Measurements from ENCODE around the gene PRKCQ. TPM values are rescaled to one million over a fixed set of nuclear protein-coding genes. Genes with fewer than 3 reads are reported as not detected.
"Not testable (repeated sequence)": the region's sequence is repeated elsewhere in the genome, so short reads cannot be mapped to it uniquely, and the experiment has no call there.

Gene PRKCQ
- total RNA-seq, 1 donor from 2014 or later: 3.5 TPM

GRCh38 chr10:6473901-6474370 lies 106.1 kb downstream of the PRKCQ start:
- Histone ChIP-seq H3K4me2 (no peak overlapping the region), H3K4me1 (no peaks in the 10 kb centered on the region), H3K79me2 (ENCODE audit: low read depth) (no peaks in the 10 kb centered on the region), H3K36me3 (no peaks in the 10 kb centered on the region), H2AFZ (replicated peaks) (no peak overlapping the region), H3K9ac (no peak overlapping the region), H4K20me1 (ENCODE audit: low read depth) (no peaks in the 10 kb centered on the region), H3F3A (ENCODE audit: low read depth) (no peaks in the 10 kb centered on the region), H3K9me3 (ENCODE audit: low read depth) (no peaks in the 10 kb centered on the region), H3K27ac (no peak overlapping the region), H3K27me3 (no peaks in the 10 kb centered on the region), H3K4me3 (no peak overlapping the region)
- Mint-ChIP-seq H3K9me3 (no peaks in the 10 kb centered on the region), H3K27me3 (ENCODE audit: insufficient read depth, low read depth) (no peaks in the 10 kb centered on the region), H3K4me1 (peaks cover 9% of the 10 kb centered on the region), H3K36me3 (peaks cover 7% of the 10 kb centered on the region), H3K4me3 (no peak overlapping the region), H3K27ac (no peak overlapping the region)
- DNase-seq (ENCODE audit: low spot score): no peak
- TF ChIP-seq EZH2 (IDR thresholded peaks at IDR 0.05): no peak
- TF ChIP-seq EZH2phosphoT487 (IDR thresholded peaks at IDR 0.05): no peak
- TF ChIP-seq CTCF (IDR thresholded peaks at IDR 0.05): no peak

- Histone ChIP-seq H3K4me3 (no peak overlapping the region), H3K27me3 (no peaks in the 10 kb centered on the region), H3K4me1 (no peaks in the 10 kb centered on the region), H3K36me3 (no peaks in the 10 kb centered on the region), H3K9me3 (ENCODE audit: low read depth) (no peaks in the 10 kb centered on the region), H4K20me1 (ENCODE audit: low read depth) (no peaks in the 10 kb centered on the region), H3K27ac (no peak overlapping the region), H3F3A (ENCODE audit: low read depth) (no peaks in the 10 kb centered on the region), H2AFZ (replicated peaks) (no peak overlapping the region), H3K79me2 (ENCODE audit: low read depth) (no peaks in the 10 kb centered on the region), H3K9ac (no peak overlapping the region), H3K4me2 (no peak overlapping the region)
- Mint-ChIP-seq H3K9me3 (no peaks in the 10 kb centered on the region), H3K27me3 (ENCODE audit: insufficient read depth, low read depth) (no peaks in the 10 kb centered on the region), H3K27ac (no peak overlapping the region), H3K36me3 (peaks cover 4% of the 10 kb centered on the region), H3K4me3 (no peak overlapping the region), H3K4me1 (peaks cover 9% of the 10 kb centered on the region)
- DNase-seq (ENCODE audit: low spot score): no peak
- no peak for TF ChIP-seq CTCF (IDR thresholded peaks at IDR 0.05)
- no peak for TF ChIP-seq EZH2 (IDR thresholded peaks at IDR 0.05)
- TF ChIP-seq EZH2phosphoT487 (IDR thresholded peaks at IDR 0.05): no peak
Observed at GRCh38 chr10:6473430-6473829, 106.6 kb downstream of the PRKCQ start.

- H3K36me3 Mint-ChIP-seq; H2AFZ ChIP-seq (replicated peaks); H3K27ac Mint-ChIP-seq; H3K27me3 ChIP-seq; H3K4me3 Mint-ChIP-seq; H3K9me3 Mint-ChIP-seq; H3K27me3 Mint-ChIP-seq (ENCODE audit: insufficient read depth, low read depth); H3K9ac ChIP-seq; H3K4me1 Mint-ChIP-seq; DNase-seq (ENCODE audit: low spot score); H3F3A ChIP-seq (ENCODE audit: low read depth); H3K4me3 ChIP-seq; H3K27ac ChIP-seq; H3K9me3 ChIP-seq (ENCODE audit: low read depth); H3K36me3 ChIP-seq; H3K4me2 ChIP-seq; H4K20me1 ChIP-seq (ENCODE audit: low read depth); H3K4me1 ChIP-seq; H3K79me2 ChIP-seq (ENCODE audit: low read depth): not testable (repeated sequence)
Observed at GRCh38 chr10:6472710-6473005, 107.4 kb downstream of the PRKCQ start.

- H3K4me3 Mint-ChIP-seq: no peak overlapping the region
- H3F3A ChIP-seq (ENCODE audit: low read depth): no peaks in the 10 kb centered on the region
- no peaks in the 10 kb centered on the region for H3K36me3 Mint-ChIP-seq
- H3K9ac ChIP-seq: no peak overlapping the region
- H2AFZ ChIP-seq (replicated peaks): no peak overlapping the region
- H3K9me3 Mint-ChIP-seq: no peaks in the 10 kb centered on the region
- H3K27me3 Mint-ChIP-seq (ENCODE audit: insufficient read depth, low read depth): no peaks in the 10 kb centered on the region
- DNase-seq (ENCODE audit: low spot score): no peak
- H3K27me3 ChIP-seq: no peaks in the 10 kb centered on the region
- H3K4me3 ChIP-seq: no peak overlapping the region
- H3K9me3 ChIP-seq (ENCODE audit: low read depth): no peaks in the 10 kb centered on the region
- peaks cover 15% of the 10 kb centered on the region for H3K4me1 Mint-ChIP-seq
- H3K4me1 ChIP-seq: peaks cover 4% of the 10 kb centered on the region
- H3K27ac ChIP-seq: no peak overlapping the region
- H3K27ac Mint-ChIP-seq: no peak overlapping the region
- TF ChIP-seq CTCF (IDR thresholded peaks at IDR 0.05): no peak
- TF ChIP-seq EZH2 (IDR thresholded peaks at IDR 0.05): no peak
- no peak for TF ChIP-seq EZH2phosphoT487 (IDR thresholded peaks at IDR 0.05)
- H3K36me3 ChIP-seq: no peaks in the 10 kb centered on the region
- H4K20me1 ChIP-seq (ENCODE audit: low read depth): no peaks in the 10 kb centered on the region
- H3K4me2 ChIP-seq: no peak overlapping the region
- H3K79me2 ChIP-seq (ENCODE audit: low read depth): no peaks in the 10 kb centered on the region
Observed at GRCh38 chr10:6470894-6471618, 109.0 kb downstream of the PRKCQ start.

All from neural progenitor cell (in vitro differentiated cells).